Fibroblast of skin of right quadriceps (primary cell): Measurements from ENCODE around the gene IER2.

Source experiments
- DNase-seq: peaks from one replicate; pipeline ENCODE4 v3.0.0-alpha.2; 2013

IER2 gene, protein sequence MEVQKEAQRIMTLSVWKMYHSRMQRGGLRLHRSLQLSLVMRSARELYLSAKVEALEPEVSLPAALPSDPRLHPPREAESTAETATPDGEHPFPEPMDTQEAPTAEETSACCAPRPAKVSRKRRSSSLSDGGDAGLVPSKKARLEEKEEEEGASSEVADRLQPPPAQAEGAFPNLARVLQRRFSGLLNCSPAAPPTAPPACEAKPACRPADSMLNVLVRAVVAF

DNA sequence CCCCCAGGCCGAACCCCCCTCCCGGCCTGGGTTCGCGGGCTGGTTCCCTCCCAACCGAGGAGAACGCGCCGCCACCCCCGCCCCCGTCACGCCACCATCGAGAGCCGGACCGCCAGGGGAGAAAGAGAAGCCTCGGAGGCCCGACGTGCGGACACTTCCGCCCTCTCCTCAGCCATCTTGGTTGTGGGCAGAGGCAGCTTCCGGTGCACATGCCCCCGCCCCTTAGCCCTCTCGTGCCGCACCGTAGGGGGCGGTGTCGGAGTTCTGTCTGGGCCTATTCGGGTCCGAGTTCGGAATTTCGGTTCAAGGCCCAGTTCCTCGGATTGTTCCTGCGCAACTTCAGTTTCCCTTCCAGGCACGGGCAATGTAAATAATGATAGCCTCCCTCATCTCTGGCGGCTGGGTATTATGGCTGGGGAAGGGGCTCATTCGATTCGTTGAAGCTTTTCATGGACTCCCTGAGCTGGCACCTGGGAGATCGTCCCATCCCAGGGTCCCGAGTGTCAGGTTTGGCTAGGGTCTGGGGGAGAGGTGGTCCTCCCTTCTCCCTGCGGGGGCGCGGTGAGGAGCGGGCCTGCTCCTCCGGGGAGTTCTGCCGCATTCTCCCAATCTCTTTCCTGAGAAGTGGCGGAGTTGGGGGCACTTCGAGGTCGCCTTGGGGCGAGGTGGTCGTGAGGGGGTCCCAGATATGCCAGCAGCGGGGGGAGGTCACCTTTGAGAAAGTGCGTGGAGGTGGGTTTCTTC, at the start of gene IER2, which contains the start of gene STX10:
IER2 (plus strand) TSS at position 225 of the 744 bp plus-strand sequence. CDS start 2,776 bp downstream, outside the sequence.
STX10 (minus strand) TSS at position 189 of the 744 bp plus-strand sequence. CDS start 202 bp downstream, outside the sequence.
- peak; percentile 94 for DNase-seq

DNA sequence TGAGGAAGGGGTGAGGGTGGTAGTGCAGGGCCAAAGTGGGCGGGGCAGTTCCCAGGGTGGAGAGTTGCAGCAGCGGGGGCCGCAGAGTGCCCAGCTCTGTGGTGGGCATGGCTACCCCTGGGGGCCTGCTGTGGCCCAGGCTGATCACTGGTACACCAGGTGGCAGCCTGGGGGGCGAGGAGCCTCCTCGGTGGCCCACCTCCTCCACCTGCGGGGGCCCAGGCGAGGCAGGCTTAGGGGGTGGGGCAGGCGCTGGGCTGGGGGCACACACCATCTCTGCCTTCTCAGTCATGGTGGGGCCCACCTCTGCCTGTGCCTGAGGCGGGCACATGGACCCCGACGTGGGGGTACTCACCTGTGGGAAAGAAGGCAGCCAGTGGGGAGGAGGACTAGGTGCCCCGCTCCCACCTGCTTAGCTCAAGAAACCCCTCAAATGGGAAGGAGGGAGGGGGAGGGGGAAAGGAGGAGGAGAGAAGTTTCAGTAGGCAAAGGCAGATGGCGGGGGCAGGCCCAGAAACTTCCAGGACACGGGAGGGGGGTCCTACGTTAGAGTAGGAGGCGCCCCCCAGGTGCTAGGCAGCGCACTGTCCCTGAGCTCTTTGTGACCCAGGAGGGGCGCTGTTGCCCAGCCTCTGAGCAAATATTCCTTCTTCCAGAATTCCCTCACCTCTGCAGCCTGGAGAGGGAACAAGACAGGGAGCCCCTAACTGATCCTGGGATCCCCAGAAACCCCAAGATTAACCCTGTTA, 49.2 kb upstream of the IER2 start:
- no peak for DNase-seq

DNA sequence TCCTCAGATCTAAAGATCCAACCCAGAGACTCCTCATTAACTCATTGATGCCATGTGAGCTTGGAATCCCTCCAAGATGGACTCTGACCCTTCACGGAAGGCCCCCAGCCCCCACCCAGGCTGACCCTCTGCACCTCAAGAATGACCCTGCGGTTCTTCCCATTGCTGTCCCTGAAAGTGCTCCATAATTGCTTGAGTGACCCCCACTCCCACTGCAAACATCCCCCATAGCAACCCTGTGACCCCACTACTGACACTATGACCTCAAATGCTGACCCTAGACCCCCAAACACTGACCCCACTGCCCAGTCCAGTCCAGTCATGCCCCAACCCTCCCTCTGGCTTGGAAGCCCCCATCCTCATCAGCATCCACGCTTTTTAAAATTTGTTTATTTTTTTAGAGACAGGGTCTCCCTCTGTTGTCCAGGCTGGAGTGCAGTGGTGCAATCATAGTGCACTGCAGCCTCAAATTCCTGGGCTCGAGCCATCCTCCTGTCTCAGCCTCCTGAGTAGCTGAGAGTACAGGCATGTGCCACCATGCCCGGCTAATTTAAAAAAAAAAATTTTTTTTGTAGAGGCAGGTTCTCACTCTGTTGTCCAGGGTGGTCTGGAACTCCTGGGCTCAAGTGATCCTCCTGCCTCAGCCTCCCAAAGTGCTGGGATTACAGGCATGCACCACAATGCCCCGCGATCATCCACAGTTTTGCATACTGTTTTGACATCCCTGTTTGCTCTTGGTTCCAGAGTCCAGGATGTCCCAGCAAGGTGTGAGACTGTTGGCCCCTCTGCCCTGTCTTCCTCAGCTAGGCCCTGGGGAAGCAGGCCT, 48.4 kb upstream of the IER2 start:
- DNase-seq = no peak

DNA sequence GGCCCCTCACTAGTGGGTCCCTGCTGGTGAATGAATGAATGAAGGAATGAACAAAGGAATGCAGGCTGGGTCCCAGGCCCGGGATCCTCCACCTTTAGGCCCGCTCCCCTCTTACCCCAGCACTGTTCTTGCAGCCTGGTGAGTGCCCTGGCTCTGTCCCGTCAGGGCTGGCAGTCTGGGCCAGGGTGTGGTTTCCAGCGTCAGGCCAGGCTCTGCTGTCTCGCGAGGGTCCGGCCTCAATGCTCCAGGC, 47.9 kb upstream of the IER2 start:
- no peak for DNase-seq

DNA sequence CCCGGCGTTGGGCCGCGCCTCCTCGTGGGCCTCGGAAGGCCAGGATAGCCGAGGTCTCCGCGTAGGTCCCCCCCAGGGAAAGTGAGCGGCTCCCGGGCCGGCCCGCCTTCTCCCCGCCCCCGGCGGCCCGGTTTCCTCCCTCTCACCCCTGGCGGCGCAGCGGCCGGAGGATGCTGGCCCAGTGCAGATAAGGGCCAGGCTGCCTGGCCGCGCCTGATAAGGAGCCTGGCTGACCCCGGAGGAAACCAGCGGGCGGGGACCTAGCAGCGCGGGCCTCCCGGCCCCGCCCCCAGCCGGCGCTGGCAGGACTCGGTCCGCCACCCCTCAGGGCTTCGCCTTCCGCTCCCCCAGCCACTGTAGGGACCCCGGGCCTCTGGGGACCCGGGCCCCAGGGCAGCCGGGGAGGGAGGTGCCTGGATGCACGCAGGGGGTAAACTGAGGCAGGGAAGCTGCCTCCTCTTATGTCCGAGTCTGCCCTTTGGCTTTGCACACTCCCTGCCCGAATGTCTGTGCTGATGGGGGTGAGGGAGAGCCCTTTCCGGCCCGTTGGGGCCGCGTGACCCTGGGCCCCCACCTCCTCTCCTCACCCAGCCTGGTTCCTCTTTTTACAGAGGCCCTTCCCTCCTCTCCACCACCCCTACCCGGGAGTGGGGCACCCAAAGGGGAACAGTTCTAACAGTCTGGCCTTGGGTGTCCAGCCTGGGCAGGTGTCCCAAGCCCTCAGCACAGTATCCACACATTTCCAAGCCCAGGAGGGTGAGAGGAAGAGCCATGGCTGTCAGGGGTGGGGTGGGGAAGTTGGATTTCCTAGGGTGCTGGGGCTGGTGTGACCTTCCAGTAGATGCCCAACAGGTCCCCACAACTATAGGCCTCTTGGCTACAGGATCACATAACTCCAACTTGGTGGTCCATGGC, 47.3 kb upstream of the IER2 start, which contains the start of gene LYL1:
LYL1 (minus strand) TSS at position 193 of the 915 bp plus-strand sequence. CDS start 1,687 bp downstream, outside the sequence.
- DNase-seq = no peak

DNA sequence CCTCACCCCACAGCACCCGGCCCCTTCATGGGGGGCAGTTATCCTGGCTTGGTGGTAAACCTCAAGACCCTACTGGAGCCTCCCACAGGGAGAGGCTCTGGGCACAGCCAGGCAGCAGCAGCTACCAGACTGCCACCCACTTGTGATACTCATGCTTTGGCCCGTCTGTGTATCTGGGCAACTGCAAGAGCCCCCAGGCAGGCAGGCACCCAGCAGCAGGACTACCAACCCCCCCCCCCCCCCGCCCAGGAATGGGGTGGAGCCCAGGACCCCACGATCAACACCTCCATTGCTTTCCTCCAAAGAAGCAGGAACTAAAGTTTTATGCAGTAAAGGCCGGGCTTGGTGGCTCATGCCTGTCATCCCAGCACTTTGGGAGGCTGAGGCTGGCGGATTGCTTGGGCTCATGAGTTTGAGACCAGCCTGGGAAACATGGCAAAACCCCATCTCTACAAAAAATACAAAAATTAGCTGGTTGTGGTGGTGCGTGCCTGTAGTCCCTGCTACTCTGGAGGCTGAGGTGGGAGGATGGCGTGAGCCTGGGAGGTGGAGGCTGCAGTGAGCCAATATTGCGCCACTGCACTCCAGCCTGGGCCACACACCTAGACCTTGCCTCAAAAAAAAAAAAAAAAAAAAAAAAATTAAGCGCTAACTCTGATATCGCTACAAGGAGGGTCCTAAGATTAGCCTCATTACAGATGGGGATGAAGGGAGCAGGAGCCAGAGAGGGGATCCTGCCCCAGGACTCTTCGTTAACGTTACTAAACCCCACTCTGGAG, 46.4 kb upstream of the IER2 start:
- DNase-seq = no peak

DNA sequence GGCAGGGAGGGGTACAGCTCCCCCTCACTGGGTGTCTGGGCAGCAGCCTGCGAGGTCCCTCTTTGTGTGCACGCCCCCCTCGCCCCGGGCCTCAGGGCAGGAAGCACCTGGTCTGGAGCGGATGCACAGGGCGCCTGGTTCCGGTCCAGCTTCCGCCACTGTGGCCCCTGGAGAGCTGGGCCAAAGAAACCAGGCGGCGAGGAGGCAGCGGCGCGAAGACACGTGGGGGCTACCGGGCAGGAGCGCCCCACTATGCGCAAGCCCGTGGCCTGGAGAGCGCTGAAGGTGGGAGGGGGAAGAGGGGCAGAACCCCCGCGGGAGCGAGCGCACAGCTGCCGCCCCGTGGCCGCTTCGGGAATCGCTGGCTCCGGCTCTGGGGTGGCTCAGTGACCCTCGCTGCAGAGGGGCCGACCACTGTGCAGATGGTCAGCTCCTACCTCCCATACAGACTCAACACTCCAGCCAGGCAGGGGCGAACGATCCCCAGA, 45.8 kb upstream of the IER2 start:
- no peak for DNase-seq

DNA sequence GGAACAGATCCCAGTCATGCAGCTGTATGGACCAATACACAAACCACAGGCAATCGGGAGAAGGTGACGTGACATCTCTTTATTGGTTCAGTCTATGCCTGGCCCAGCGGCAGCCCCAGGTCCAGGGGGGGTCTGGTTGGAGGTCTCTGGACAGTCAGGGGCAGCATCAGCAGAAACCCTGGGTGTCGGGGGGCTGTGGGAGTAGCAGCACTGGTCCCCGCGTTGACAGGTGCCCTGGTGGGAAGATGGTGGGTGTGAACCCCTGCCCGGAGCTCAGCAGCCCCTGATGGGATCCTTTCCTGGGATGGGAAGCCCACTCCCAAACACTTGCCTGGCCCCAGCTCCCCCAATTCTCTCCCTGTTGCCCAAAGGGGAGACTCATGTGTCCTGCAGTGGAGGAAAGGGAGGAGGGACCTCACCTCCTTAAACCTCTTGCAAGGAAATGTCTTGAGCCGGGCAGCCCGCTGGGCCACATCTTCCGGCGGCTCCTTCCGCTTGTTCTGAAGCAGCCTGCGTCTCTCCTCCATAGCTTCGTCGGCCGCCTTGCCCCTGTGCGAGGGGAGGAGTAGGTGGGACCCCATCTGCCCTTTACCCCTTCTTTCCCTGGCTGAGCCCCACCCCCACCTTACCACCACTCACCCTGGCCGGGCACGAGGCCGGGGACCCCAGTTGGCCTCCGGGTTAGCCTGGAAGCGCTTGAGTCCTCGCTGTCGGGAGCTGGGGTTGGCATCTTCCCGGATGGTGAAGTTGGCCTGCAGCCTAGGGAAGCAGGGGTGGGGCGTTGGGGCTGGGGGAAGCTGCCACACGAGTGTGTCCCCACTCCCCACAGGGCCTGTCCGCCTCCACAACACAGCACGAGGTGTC, 45.1 kb upstream of the IER2 start:
- DNase-seq = no peak

DNA sequence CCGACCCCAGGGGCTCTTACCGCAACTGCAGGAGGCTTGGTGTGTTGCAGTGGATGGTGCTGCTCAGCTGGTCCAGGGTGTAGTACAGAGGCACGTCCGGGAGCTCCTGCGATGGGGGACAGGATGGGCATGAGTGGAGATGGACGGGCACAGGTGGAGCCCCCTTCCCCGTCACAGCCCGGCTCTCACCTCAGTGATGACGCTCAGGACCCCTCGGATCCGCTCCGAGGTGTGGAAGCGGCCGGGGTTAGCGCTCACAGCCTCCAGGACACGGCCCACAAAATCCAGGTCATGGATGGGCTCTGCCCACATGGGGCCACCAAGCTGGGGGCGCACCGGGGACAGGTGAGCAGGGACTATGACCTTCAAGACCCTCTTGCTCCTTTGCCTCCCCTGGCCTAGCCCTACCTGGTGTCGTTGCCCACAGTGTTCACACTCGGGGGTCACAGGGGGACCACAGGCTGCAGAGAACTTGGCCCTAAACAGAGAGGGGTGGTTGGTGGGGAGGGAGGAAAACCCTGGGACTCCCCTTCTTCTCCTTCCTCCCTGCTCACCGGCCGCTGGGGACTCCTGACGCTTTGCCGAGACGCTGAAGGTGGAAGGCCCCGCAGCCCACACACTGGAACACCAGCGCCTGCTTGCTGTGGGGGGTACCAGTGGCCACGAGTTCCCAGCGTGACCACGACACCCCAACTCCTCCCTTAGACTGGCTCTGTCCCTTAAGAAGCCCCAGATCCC, 40.7 kb upstream of the IER2 start:
- DNase-seq = no peak

DNA sequence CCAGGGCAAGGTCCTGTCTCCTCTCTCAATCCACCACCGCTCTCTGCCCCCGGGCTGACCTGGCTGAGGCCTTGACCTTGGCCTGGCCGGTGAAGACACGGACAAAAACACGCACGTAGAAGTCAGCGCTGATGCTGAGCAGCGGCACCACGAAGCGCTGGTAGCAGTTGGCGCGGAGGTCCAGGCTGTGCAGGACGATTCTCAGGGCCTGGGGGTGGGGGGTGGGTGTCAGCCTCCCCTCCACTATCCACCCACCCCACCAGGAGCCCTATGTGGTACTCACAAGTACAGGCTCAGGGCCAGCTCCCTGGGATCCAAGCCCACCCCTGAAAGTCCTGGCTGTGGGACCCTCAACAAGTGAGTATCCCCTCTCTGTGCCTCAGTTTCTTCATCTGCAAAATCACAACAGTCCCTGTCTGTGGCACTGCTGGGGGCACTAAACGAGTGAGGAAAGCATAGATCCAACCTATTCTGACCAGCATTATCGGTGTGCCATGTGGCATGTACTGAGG, 40.1 kb upstream of the IER2 start:
- no peak for DNase-seq

DNA sequence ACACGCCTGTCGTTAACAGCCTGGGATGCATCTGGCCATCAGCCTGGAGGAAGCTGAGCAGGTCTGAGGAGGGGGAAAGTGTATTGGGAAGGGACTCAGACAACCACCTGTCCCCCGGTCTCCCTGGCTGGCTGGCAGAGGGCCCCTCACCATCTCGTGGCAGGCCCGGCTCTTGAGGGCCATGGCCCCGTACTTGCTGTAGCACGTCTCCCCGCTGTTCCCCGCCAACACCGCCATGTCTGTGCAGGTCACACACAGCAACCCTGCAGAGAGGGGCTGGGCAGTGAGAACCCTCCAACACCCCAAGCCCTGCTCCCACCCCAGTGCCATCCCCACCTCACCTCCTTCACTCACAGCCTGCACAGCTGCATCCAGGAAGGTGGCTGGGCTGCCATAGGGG, 37.7 kb upstream of the IER2 start:
- DNase-seq = no peak

DNA sequence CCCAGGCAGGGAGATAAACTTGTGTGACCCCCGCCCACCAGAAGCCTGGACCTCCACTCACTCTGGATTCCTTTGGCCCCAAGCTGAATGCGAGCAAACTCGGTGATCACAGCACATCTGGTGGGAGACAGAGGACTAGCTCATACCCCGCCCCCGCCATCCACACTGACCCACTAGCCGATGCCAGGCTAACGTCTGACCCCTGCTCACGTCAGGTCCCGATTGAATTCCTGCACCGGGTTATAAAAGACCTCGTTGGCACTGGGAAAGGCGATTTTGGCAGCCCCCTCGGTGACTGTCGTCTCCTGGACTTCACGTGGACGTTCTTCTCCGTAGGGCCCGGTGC, 34.3 kb upstream of the IER2 start:
- no peak for DNase-seq

DNA sequence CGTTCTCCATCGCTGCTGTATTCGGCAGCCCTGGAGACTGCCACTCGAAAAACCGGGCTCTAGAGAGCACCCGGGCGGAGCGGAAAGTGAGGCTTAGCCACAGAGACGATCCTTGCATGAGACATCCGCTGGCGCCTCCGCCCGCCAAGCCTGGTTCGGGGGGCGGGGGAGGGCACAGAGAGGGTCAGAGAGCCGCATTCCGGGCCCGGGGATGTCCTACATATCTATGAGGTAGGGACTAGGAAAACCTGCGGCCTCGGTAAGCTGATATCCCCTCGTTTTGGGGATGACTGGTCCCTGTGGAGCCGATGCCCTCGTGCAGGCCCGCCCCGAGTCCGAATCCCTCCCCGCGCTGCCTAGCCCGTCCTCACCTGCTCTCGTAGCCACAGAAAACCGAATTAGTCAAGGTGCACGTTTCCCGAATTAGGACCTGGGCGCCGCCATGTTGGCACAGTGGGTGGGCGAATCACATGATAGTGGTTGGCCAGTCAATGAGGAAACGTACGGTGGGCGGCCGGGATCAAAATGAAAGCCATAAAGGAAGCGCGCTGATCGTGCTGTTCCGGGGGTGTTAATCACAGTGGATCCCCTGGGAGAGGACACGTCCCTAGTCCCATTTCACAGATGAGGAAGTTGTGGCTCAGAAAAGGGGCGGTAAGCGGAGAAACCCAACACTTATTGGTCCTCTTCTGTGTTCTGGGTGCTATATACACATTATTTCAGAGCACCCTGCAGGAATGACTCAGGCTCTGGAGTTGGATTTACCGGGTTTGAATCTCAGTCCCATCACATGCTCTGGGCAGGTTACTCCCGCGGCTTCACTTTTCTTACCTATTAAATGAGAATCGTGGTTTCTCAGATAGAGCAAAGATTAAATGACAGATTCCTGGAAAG, 33.7 kb upstream of the IER2 start, which contains the start of gene TRMT1:
TRMT1 (minus strand) TSS at position 459 of the 894 bp plus-strand sequence; CDS start at position 118, 341 bp downstream.
- peak; percentile 94 for DNase-seq

DNA sequence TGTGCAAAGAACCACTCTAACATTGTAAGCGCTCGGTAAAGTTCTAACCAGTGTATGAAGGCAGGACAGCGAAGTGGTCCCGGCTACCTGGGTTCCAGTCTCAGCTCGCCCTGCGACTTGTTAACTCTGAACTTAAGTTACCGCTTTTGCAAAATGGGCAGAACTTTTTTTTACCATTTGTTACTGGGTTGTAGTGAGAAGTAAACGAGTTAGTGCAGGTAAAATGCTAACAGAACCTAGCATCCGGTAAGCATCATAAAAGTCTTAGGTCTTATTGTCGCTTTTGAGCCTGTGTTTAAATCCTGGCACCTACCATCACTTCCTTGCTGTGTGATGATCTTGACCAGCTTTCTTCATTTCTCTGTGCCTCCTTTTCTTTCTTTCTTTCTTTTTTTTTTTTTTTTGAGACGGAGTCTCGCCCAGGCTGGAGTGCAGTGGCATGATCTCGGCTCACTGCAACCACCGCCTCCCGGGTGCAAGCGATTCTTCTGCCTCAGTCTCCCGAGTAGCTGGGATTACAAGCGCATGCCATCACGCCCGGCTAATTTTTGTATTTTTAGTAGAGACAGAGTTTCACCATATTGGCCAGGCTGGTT, 32.9 kb upstream of the IER2 start:
- DNase-seq = no peak

DNA sequence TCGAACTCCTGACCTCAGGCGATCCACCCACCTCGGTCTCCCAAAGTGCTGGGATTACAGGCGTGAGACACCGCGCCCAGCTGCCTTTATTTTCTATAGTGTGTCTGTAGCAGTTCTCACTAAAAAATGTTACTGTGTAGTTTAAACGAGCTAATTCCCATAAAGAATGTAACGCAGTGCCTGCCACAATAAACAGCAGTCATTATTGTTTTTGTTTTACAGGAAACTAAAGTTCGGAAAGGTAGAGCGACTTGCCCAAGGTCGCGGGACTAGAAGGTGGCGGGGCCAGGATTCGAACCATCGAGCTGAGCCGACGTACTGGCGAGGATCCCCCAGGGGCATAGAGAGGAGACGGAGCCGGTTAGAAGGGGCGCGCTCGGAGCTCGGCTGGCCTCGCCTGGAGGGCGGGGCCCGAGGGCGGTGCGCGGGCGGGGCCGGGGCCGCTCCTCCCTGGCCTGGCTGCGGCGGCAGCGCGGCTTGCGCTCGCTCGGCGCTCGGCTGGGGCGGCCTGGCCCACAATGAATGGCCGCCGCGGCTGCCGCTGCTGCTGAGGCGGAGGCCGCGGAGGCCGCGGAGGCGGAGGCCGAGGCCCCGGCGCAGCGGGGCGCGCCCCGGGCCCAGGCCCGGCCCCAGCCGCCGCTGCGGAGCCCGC, 32.3 kb upstream of the IER2 start, which contains the start of gene NACC1:
NACC1 (plus strand) TSS at position 493 of the 652 bp plus-strand sequence. CDS start 16,944 bp downstream, outside the sequence.
- peak; percentile 89 for DNase-seq

DNA sequence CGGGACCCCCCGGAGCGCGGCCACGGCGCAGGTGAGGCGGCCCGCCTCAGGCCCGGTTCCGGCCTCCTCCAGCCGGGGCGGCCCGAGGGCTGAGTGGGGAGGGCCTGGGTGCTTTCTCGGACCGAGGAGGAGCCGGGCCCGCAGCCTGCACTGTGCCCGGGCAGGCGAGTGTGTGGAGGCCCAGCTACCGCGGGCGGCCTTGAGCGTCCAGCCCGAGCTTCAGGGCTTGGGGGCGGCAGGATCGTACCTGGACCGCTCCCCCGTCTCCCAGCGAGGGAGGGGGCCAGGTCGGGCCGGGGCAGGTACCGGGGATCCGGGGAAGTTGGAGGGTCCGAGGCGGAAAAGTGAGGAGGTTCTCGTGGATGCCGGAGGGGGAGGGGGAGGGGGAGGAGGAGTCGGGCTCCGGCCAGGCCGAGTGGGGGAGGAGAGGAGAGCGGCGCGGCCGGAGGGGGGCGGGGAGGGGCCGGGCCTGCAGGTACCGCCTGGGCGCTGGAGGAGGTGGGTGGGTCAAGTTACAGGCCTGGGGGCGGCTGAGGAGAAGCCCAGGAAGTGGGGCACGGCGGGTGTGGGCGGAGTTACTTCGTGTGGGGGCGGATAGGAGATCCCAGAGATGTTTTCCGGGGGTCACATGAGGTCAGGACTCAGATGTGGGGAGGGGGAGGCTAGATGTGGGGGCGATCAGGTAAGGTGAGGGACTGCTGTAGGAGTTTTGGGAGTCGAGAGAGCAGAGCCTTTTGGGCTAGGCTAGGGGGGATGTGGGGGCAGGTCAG, 31.6 kb upstream of the IER2 start:
- DNase-seq = peak; percentile 48
